Measurements from ENCODE around the gene NKD1. TPM values are rescaled to one million over a fixed set of nuclear protein-coding genes. Genes with fewer than 3 reads are reported as not detected.

NKD1 gene
- total and polyA plus RNA-seq, 2 of the 8 experiments (the other 6 are each of a cell fraction or from before 2014, with no cell fraction given) = 0.70 to 4.5 TPM

DNA sequence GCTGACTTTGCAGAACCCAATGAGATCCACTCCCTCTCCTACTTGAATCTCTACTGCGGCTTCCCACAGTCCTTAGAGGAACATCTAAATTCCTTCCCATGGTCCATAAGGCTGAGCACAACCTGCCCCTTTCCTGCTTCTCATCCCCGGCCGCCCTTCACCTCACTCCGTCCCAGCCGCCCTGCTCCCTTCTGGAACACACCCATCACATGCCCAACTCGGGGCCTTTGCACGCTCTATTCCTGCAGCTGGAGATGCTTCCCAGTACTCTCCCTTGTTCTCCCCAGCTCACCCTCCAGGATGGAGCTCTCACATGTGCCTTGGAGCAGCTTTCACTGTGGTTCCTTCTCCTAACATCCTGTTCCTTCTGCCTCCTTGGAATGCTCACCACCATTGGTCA is 23.6 kb downstream of the NKD1 start:
- no peak overlapping the region for H4K91ac ChIP-seq (replicated peaks; ENCODE audit: insufficient read length, low read length)
- FAIRE-seq (no peak), DNase-seq (ENCODE audit: low read depth in 1 of 2, low spot score in 2 of 2) (no peak)
- no peak overlapping the region for H2BK20ac ChIP-seq (ENCODE audit: low read length)
- H3K4me2 ChIP-seq (ENCODE audit: insufficient read depth in 1 of 2, low read depth in 2 of 2, low read length in 2 of 2) = no peak overlapping the region
- no peaks in the 10 kb centered on the region; a peak in 1 of 7 replicates for H3K27me3 ChIP-seq (replicated peaks in 1 of 4; ENCODE audit: control insufficient read depth in 3 of 4, extremely low read depth in 1 of 4, insufficient read depth in 3 of 4, low read length in 3 of 4)
- H3K23me2 ChIP-seq (ENCODE audit: low read depth, low read length) = no peaks in the 10 kb centered on the region
- no peak overlapping the region for H3K4ac ChIP-seq (replicated peaks; ENCODE audit: insufficient read length, low read depth, low read length)
- no peaks in the 10 kb centered on the region for H3K79me1 ChIP-seq (ENCODE audit: low read depth, low read length)
- 95% methylated on average over 7 of the region's 7 CpGs; no CpG with 5 or more reads in 1 of the 2 experiments for WGBS, 2 experiments (ENCODE audit: extremely low coverage in 1 of 2, insufficient coverage in 1 of 2, insufficient read length in 1 of 2, insufficient replicate concordance in 2 of 2, low coverage in 1 of 2, low lambda C conversion rate in 2 of 2, missing lambda C conversion rate in 1 of 2)
- H2BK15ac ChIP-seq (ENCODE audit: low read length) = no peak overlapping the region
- peak overlapping the region; percentile 32; the same call in 1 of the 2 replicates for H3K18ac ChIP-seq (ENCODE audit: extremely low read depth, low read length)
- ChIA-PET POLR2A (ENCODE audit: partially characterized antibody) (no interaction called here), CTCF (ENCODE audit: partially characterized antibody) (interaction anchor here (0.6 to 2.0 kb wide), 3 partner anchors 14 to 361 kb away, joined by 3 to 7 read pairs (median 3); no protein-coding TSS in a partner anchor)
- H3K23ac ChIP-seq (ENCODE audit: insufficient read length) = no peak overlapping the region
- no peaks in the 10 kb centered on the region for H3K9me3 ChIP-seq (ENCODE audit: insufficient read depth in 2 of 2, low read depth in 1 of 2, low read length in 1 of 2)
- H3K4me3 ChIP-seq (ENCODE audit: extremely low read depth in 1 of 4, insufficient read depth in 2 of 4, low read depth in 3 of 4, low read length in 4 of 4) = no peak overlapping the region
- H4K20me1 ChIP-seq (replicated peaks in 1 of 2; ENCODE audit: control insufficient read depth in 1 of 2, insufficient read depth in 2 of 2, low read length in 2 of 2) = no peaks in the 10 kb centered on the region
- H2BK5ac ChIP-seq (ENCODE audit: low read depth, low read length) = no peak overlapping the region
- H2AFZ ChIP-seq (ENCODE audit: low read length) = no peak overlapping the region
- H3K56ac ChIP-seq (replicated peaks; ENCODE audit: insufficient read length, low read depth, low read length) = no peak overlapping the region
- no peaks in the 10 kb centered on the region for H3K36me3 ChIP-seq (ENCODE audit: control insufficient read depth in 2 of 4, insufficient read depth in 4 of 4, low read length in 3 of 4)
- H2BK12ac ChIP-seq (ENCODE audit: low read depth, low read length) = no peak overlapping the region
- no peak overlapping the region for H4K5ac ChIP-seq (ENCODE audit: insufficient read length, low read depth, low read length)
- H4K8ac ChIP-seq (ENCODE audit: extremely low read depth, insufficient read depth, low read length) = no peak overlapping the region
- no peak overlapping the region for H2AK5ac ChIP-seq (ENCODE audit: low read depth, low read length)
- H3K27ac ChIP-seq (ENCODE audit: low read depth, low read length) = no peak overlapping the region
- H2BK120ac ChIP-seq (replicated peaks; ENCODE audit: low read depth, low read length) = no peak overlapping the region
- H3K79me2 ChIP-seq (ENCODE audit: control insufficient read depth in 1 of 2, insufficient read depth in 2 of 2, low read length in 2 of 2) = no peaks in the 10 kb centered on the region
- H3K4me1 ChIP-seq (replicated peaks in 1 of 4; ENCODE audit: control insufficient read depth in 3 of 4, insufficient read depth in 4 of 4, low read length in 3 of 4) = peaks cover 0 to 6% (median 3%) of the 10 kb centered on the region in 4 experiments; a peak in 2 of 7 replicates
- no peak overlapping the region for H3K14ac ChIP-seq (ENCODE audit: insufficient read length)
- H3K9ac ChIP-seq (replicated peaks in 1 of 4; ENCODE audit: extremely low read depth in 1 of 4, low read depth in 3 of 4, low read length in 3 of 4) = no peak overlapping the region
- TF ChIP-seq SAP30 (IDR thresholded peaks at IDR 0.05; ENCODE audit: insufficient read depth, insufficient replicate concordance, low read length) (no peak), RBBP5 (IDR thresholded peaks at IDR 0.05; ENCODE audit: borderline replicate concordance, low read depth, low read length) (no peak), BCL11A (IDR thresholded peaks at IDR 0.05; ENCODE audit: low read depth in 2 of 2, low read length in 2 of 2) (no peak), TCF12 (IDR thresholded peaks at IDR 0.05; ENCODE audit: low read depth, low read length) (no peak), JUN (IDR thresholded peaks at IDR 0.05; ENCODE audit: low read depth, low read length) (no peak), POLR2A (IDR thresholded peaks at IDR 0.05; ENCODE audit: control extremely low read depth in 1 of 2, low read depth in 2 of 2, low read length in 2 of 2) (no peak), KDM5A (IDR thresholded peaks at IDR 0.05; ENCODE audit: low read length) (no peak), CTBP2 (IDR thresholded peaks at IDR 0.05; ENCODE audit: borderline replicate concordance, insufficient read depth, insufficient read length, low read length) (no peak), ATF2 (IDR thresholded peaks at IDR 0.05; ENCODE audit: low read length) (no peak), CHD1 (IDR thresholded peaks at IDR 0.05; ENCODE audit: low read depth, low read length) (no peak), TBP (IDR thresholded peaks at IDR 0.05; ENCODE audit: low read depth, low read length) (no peak), SUZ12 (IDR thresholded peaks at IDR 0.05; ENCODE audit: low read length) (no peak)

Data from H1 (cell line).